VCaP (cell line): ENCODE measurements around the gene MRGPRX2.

ENCODE experiments used
- H3K27ac ChIP-seq: fragments of 450-650 bp; 2 replicates; pipeline ENCODE4 v1.5.1; 2017
- CTCF ChIP-seq: fragments of 450-650 bp; conservative IDR thresholded peaks from 2 replicates; pipeline ENCODE4 v1.5.1; 2017; ENCODE audit warnings: mild to moderate bottlenecking, moderate library complexity

Gene MRGPRX2

GRCh38 chr11:19099093-19099492 lies 38.6 kb upstream of the MRGPRX2 start:
- TF ChIP-seq CTCF, result no peak
- H3K27ac ChIP-seq, result no peak overlapping the region

- no peak for TF ChIP-seq CTCF
- H3K27ac ChIP-seq, result no peak overlapping the region
Observed at GRCh38 chr11:19094859-19095258, 34.3 kb upstream of the MRGPRX2 start.

- H3K27ac ChIP-seq, result no peak overlapping the region
- no peak for TF ChIP-seq CTCF
Observed at GRCh38 chr11:19093976-19094375, 33.5 kb upstream of the MRGPRX2 start.

- H3K27ac ChIP-seq, result no peak overlapping the region
- no peak for TF ChIP-seq CTCF
Observed at GRCh38 chr11:19092850-19093249, 32.3 kb upstream of the MRGPRX2 start.

- TF ChIP-seq CTCF, result no peak
- no peak overlapping the region for H3K27ac ChIP-seq
Observed at GRCh38 chr11:19092342-19092741, 31.8 kb upstream of the MRGPRX2 start.

- H3K27ac ChIP-seq, result no peak overlapping the region
- TF ChIP-seq CTCF, result no peak
Observed at GRCh38 chr11:19091366-19091765, 30.8 kb upstream of the MRGPRX2 start.

- no peak overlapping the region for H3K27ac ChIP-seq
- TF ChIP-seq CTCF, result no peak
Observed at GRCh38 chr11:19089421-19089820, 28.9 kb upstream of the MRGPRX2 start.

GRCh38 chr11:19088791-19089190 lies 28.3 kb upstream of the MRGPRX2 start:
- H3K27ac ChIP-seq, result no peak overlapping the region
- TF ChIP-seq CTCF, result no peak
